GM23248 (cell line): ENCODE measurements around the gene ANO8.

Experiments used
- EZH2 ChIP-seq: fragments of 200-600 bp; sonication (generic); IDR thresholded peaks from 2 replicates; pipeline ENCODE4 v1.6.1; 2018; ENCODE audit warnings: antibody characterized with exemption, mild to moderate bottlenecking; ENCODE audit not compliant: insufficient read depth, poor library complexity, severe bottlenecking
- EZH2phosphoT487 ChIP-seq: fragments of 200-600 bp; sonication (generic); IDR thresholded peaks from 2 replicates; pipeline ENCODE4 v1.6.1; 2018; ENCODE audit warnings: antibody characterized with exemption, moderate library complexity, mild to moderate bottlenecking, low read depth; ENCODE audit not compliant: insufficient read depth

- TF ChIP-seq EZH2 (no peak), EZH2phosphoT487 (no peak)
These were observed 42.4 kb upstream of the ANO8 start, which contains the start of gene PLVAP for GRCh38 chr19:17376935-17377600.
